ENCODE measurements around the gene TMEM229A.
"Not testable (repeated sequence)": the region's sequence is repeated elsewhere in the genome, so short reads cannot be mapped to it uniquely, and the experiment has no call there.

Gene TMEM229A
- 0 to 0.18 (median 0) reads per million in 4 experiments for total RNA-seq

GRCh38 chr7:124032369-124033094 lies at the start of gene TMEM229A:
TSS of gene TMEM229A (minus strand) at chr7:124033067. CDS start at chr7:124033003, 64 bp downstream.
- DNase-seq = no peak

GRCh38 chr7:124082234-124082633 lies 49.4 kb upstream of the TMEM229A start:
- DNase-seq = not testable (repeated sequence)

- DNase-seq = no peak
Observed at GRCh38 chr7:124077546-124077945, 44.7 kb upstream of the TMEM229A start.

GRCh38 chr7:124076841-124077240 lies 44.0 kb upstream of the TMEM229A start:
- DNase-seq = no peak

GRCh38 chr7:124074007-124074406 lies 41.1 kb upstream of the TMEM229A start:
- DNase-seq = no peak

GRCh38 chr7:124073310-124073645 lies 40.4 kb upstream of the TMEM229A start:
- no peak for DNase-seq

GRCh38 chr7:124072603-124073309 lies 39.9 kb upstream of the TMEM229A start:
- DNase-seq = no peak

GRCh38 chr7:124071843-124072242 lies 39.0 kb upstream of the TMEM229A start:
- no peak for DNase-seq

- no peak for DNase-seq
Observed at GRCh38 chr7:124062171-124062570, 29.3 kb upstream of the TMEM229A start.

GRCh38 chr7:124060528-124060927 lies 27.7 kb upstream of the TMEM229A start:
- no peak for DNase-seq

GRCh38 chr7:124059375-124059774 lies 26.5 kb upstream of the TMEM229A start:
- DNase-seq = no peak

- DNase-seq = no peak
Observed at GRCh38 chr7:124058515-124058914, 25.6 kb upstream of the TMEM229A start.

- DNase-seq = no peak
Observed at GRCh38 chr7:124057872-124058271, 25.0 kb upstream of the TMEM229A start.

- DNase-seq = no peak
Observed at GRCh38 chr7:124056234-124056633, 23.4 kb upstream of the TMEM229A start.

GRCh38 chr7:124051681-124052377 lies 19.0 kb upstream of the TMEM229A start:
- no peak for DNase-seq

GRCh38 chr7:124042826-124043225 lies 10.0 kb upstream of the TMEM229A start:
- DNase-seq = no peak

- DNase-seq = no peak
Observed at GRCh38 chr7:124041439-124041838, 8.6 kb upstream of the TMEM229A start.

GRCh38 chr7:124037902-124038301 lies 5.0 kb upstream of the TMEM229A start:
- not testable (repeated sequence) for DNase-seq

GRCh38 chr7:124035706-124036105 lies 2.8 kb upstream of the TMEM229A start:
- DNase-seq = no peak

- DNase-seq = no peak
Observed at GRCh38 chr7:124034754-124035100, 1.9 kb upstream of the TMEM229A start.

GRCh38 chr7:124033807-124034753 lies 1.2 kb upstream of the TMEM229A start:
- no peak for DNase-seq

GRCh38 chr7:124033095-124033806 lies 384 bp upstream of the TMEM229A start:
- no peak for DNase-seq

All from effector CD8-positive, alpha-beta T cell (primary cell).